Measurements from ENCODE around the gene ZNF697.
"Not testable (repeated sequence)": the region's sequence is repeated elsewhere in the genome, so short reads cannot be mapped to it uniquely, and the experiment has no call there.

The ZNF697 gene

DNA sequence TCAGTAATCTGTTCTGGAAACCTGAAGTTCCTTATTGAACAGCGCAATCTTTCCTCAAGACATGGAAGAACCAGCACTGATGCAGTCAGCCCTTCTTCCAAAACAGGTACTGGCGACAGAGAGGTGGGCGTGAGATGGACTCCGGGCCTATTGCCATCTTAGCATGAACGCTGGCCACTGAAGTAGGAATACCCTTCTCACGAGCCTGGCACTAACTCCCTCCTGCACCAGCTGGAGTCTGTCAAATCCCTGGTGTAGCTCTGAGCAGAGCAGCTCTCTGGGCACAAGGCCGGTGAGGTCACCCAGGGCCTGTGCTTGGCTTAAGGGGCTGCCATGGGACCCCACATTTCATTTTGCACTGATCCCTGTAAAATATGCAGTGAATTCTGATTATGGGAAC, 33.0 kb downstream of the ZNF697 start:
- not testable (repeated sequence) for H3K9me3 ChIP-seq (ENCODE audit: control insufficient read depth, insufficient read depth, low read depth, low read length); H3K4me3 ChIP-seq (ENCODE audit: low read depth, low read length); H3K27ac ChIP-seq (ENCODE audit: low read depth, low read length); H3K9ac ChIP-seq (ENCODE audit: low read length); H3K36me3 ChIP-seq (ENCODE audit: control insufficient read depth, insufficient read depth, low read length); H3K4me1 ChIP-seq (ENCODE audit: control insufficient read depth, insufficient read depth, low read length); H3K27me3 ChIP-seq (ENCODE audit: control insufficient read depth, insufficient read depth, low read length)

DNA sequence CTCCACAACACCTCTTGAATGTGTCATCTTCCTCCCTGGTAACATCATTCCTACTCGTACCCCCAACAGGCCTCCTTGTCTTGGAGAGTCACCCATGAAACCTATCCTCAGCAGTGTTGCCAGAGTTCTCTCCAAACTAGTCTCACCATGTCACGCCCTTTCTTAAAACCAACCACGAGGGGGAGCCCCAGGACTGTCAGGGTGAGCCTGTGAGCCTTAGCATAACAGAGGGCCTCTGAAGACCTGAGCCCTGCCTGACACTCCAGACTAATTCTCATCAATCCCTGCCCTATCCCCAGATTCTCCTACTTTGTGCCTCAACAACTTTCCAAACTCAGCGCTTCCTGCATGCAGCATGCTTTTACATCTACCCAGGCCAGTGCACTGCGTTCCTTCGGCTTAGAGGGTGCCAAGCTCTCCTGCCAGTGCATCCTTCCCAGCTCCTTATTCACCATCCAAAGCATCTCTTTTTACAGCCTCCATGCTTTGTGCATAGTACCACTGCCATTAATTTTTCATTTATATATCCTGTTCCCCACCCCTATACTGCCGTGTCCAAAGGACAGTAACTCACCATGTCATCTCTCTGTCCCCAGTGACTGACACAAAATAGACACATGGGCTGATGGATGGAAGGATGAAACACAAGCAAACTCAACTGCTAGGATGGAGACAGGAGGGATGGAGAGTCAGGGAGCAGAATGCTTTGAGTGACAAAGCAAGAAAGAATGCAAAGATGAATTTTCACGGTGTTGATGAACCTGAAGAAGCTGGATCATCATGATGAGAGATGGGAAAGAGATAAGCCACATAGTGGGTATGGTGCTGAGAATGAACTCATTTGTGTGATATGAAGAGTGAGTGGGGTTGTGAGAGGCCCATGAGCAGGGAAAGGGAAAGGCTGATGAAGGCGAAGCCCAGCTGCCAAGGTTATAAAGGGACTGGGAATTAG, 34.0 kb downstream of the ZNF697 start:
- Histone ChIP-seq H3K4me1 (ENCODE audit: control insufficient read depth, insufficient read depth, low read length) (peaks cover 5% of the 10 kb centered on the region), H3K9ac (ENCODE audit: low read length) (no peak overlapping the region), H3K9me3 (ENCODE audit: control insufficient read depth, insufficient read depth, low read depth, low read length) (no peaks in the 10 kb centered on the region), H3K36me3 (ENCODE audit: control insufficient read depth, insufficient read depth, low read length) (0 out of 2 replicates have a peak, but pooled peaks cover 1% of the 10 kb centered on the region), H3K27me3 (ENCODE audit: control insufficient read depth, insufficient read depth, low read length) (no peaks in the 10 kb centered on the region), H3K4me3 (ENCODE audit: low read depth, low read length) (no peak overlapping the region), H3K27ac (ENCODE audit: low read depth, low read length) (no peak overlapping the region)

DNA sequence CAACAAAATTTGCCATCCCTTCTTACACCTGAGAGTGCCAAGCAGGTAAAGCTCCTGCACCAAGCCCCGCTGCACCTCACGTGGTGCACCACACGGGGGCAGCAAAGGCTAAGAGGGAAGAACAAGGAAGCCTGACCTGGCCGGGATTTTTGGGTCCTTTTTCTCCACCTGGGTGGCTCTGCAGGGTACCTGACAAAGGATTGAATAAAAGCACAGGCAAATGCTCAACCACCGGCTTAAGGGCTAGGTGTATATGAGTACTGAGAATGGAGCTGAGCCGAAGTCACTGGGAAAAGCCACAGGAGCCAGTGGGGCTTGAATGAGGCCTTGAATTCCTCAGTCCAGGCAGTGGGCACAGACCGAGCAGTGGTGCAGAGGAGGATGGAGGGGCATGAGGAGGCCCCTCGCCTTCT, 36.4 kb downstream of the ZNF697 start:
- no peaks in the 10 kb centered on the region for H3K27me3 ChIP-seq (ENCODE audit: control insufficient read depth, insufficient read depth, low read length)
- H3K4me1 ChIP-seq (ENCODE audit: control insufficient read depth, insufficient read depth, low read length) = no peaks in the 10 kb centered on the region; the same call in 1 of the 2 replicates
- no peaks in the 10 kb centered on the region for H3K36me3 ChIP-seq (ENCODE audit: control insufficient read depth, insufficient read depth, low read length)
- H3K27ac ChIP-seq (ENCODE audit: low read depth, low read length) = no peak overlapping the region
- H3K9ac ChIP-seq (ENCODE audit: low read length) = no peak overlapping the region
- H3K4me3 ChIP-seq (ENCODE audit: low read depth, low read length) = no peak overlapping the region
- H3K9me3 ChIP-seq (ENCODE audit: control insufficient read depth, insufficient read depth, low read depth, low read length) = no peaks in the 10 kb centered on the region

DNA sequence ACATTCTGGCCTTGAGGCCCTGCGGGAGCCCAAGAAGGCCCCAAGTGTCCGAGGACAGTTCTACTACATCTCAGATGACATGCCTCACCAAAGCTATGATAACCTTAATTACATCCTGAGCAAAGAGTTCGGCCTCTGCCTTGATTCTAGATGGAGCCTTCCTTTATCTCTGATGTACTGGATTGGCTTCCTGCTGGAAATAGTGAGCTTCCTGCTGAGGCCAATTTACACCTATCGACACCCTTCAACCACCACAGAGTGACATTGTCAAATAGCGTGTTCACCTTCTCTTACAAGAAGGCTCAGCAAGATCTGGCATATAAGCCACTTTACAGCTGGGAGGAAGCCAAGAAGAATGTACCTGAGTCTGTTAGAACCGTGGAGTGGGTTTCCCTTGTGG, 39.2 kb downstream of the ZNF697 start:
- not testable (repeated sequence) for H3K27ac ChIP-seq (ENCODE audit: low read depth, low read length); H3K4me1 ChIP-seq (ENCODE audit: control insufficient read depth, insufficient read depth, low read length); H3K27me3 ChIP-seq (ENCODE audit: control insufficient read depth, insufficient read depth, low read length); H3K36me3 ChIP-seq (ENCODE audit: control insufficient read depth, insufficient read depth, low read length); H3K9me3 ChIP-seq (ENCODE audit: control insufficient read depth, insufficient read depth, low read depth, low read length); H3K4me3 ChIP-seq (ENCODE audit: low read depth, low read length); H3K9ac ChIP-seq (ENCODE audit: low read length)

DNA sequence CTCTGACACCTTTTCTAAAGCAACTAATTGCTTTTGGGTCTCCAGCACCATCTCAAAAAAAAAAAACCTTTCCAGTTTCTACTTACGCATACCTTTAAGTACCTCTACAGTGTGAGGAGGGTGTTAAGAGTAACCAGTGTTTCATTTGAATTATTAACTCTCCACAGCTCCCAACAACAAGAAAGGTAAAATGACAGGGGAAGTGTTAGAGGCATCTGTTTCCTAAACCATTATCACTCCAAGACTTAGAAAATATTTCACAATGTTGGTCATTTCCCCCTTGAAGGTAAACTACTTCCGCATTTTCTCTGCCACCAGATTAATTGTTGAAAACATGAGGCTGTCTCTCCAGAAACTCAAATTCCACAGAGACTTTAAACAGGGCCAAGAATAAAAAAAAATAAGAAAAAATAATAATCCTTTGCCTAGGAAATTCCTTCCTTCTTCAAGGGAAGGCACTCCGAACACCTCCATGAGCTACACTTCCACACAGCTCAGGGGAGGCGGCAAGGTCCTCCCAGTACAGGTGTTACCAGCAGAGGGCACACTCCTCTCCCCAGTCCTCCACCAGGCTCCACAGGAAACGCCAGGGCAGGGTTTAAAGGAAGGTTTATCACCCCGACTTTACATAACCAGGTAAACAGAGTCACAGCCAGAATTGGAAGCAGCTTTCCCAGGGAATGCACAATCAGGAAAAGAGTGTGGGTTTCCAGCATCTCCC, 40.8 kb downstream of the ZNF697 start:
- H3K9me3 ChIP-seq (ENCODE audit: control insufficient read depth, insufficient read depth, low read depth, low read length); H3K27me3 ChIP-seq (ENCODE audit: control insufficient read depth, insufficient read depth, low read length); H3K9ac ChIP-seq (ENCODE audit: low read length); H3K4me1 ChIP-seq (ENCODE audit: control insufficient read depth, insufficient read depth, low read length); H3K4me3 ChIP-seq (ENCODE audit: low read depth, low read length); H3K27ac ChIP-seq (ENCODE audit: low read depth, low read length); H3K36me3 ChIP-seq (ENCODE audit: control insufficient read depth, insufficient read depth, low read length): not testable (repeated sequence)

DNA sequence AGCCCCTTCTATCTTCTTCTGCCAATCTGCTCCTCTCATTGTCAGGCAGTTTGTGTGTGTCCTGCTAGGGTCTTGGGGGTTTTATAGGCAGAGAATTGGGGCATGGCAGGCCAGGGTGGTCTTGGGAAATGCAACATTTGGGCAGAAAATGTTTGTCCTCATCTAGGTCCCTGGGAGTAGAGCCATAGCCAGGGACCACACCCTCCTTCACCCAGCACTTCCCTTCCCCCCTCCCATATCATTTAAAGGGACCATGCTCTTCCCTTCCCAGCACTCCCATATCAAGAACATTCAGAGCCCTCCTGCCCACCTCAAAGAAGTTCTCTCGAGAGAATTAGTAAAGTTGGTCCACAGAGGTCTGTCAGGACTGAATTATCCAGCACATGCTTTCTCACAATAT, 41.7 kb downstream of the ZNF697 start:
- H3K4me1 ChIP-seq (ENCODE audit: control insufficient read depth, insufficient read depth, low read length) = no peaks in the 10 kb centered on the region
- H3K9ac ChIP-seq (ENCODE audit: low read length) = no peak overlapping the region
- no peak overlapping the region for H3K27ac ChIP-seq (ENCODE audit: low read depth, low read length)
- H3K4me3 ChIP-seq (ENCODE audit: low read depth, low read length) = no peak overlapping the region
- H3K9me3 ChIP-seq (ENCODE audit: control insufficient read depth, insufficient read depth, low read depth, low read length) = no peaks in the 10 kb centered on the region
- H3K36me3 ChIP-seq (ENCODE audit: control insufficient read depth, insufficient read depth, low read length) = no peaks in the 10 kb centered on the region
- no peaks in the 10 kb centered on the region for H3K27me3 ChIP-seq (ENCODE audit: control insufficient read depth, insufficient read depth, low read length)

DNA sequence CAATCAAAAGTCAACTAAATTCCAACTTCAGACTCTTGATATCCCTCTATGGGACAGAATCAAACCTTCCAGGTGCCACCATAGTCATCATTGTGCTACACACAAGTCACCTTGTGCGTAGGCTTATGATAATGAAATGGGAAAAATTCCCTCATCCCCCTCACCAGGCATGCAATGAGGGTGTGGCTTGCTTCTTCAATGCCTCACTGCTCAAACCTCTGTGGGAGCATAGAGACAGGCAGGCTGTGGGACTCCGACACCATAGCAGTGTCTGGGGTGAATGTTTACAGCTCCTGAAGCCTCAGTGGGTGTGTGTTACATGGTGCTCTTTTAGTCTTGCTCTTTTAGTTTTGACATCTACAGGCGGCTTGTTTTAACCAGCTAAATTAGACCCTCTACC, 42.4 kb downstream of the ZNF697 start:
- no peaks in the 10 kb centered on the region for H3K36me3 ChIP-seq (ENCODE audit: control insufficient read depth, insufficient read depth, low read length)
- no peaks in the 10 kb centered on the region for H3K9me3 ChIP-seq (ENCODE audit: control insufficient read depth, insufficient read depth, low read depth, low read length)
- H3K4me1 ChIP-seq (ENCODE audit: control insufficient read depth, insufficient read depth, low read length) = no peaks in the 10 kb centered on the region
- no peaks in the 10 kb centered on the region for H3K27me3 ChIP-seq (ENCODE audit: control insufficient read depth, insufficient read depth, low read length)
- no peak overlapping the region for H3K27ac ChIP-seq (ENCODE audit: low read depth, low read length)
- no peak overlapping the region for H3K9ac ChIP-seq (ENCODE audit: low read length)
- no peak overlapping the region for H3K4me3 ChIP-seq (ENCODE audit: low read depth, low read length)

DNA sequence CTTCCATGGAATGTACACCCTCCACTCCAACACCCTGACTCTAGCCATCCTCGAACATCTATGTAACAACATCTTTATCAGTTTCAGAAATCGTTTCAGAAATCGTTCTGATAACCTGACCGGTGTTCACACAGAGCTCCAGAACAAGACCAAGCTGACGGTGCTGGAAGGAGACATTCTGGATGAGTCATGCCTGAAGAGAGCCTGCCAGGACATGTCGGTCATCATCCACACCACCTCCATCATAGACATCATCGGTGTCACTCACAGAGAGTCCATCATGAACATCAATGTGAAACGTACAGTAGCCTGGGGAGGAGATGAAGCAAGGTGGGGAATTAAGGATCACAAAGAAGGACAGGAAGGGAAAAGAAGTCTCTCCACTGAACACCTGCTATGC, 43.0 kb downstream of the ZNF697 start:
- not testable (repeated sequence) for H3K27ac ChIP-seq (ENCODE audit: low read depth, low read length); H3K36me3 ChIP-seq (ENCODE audit: control insufficient read depth, insufficient read depth, low read length); H3K9me3 ChIP-seq (ENCODE audit: control insufficient read depth, insufficient read depth, low read depth, low read length); H3K4me3 ChIP-seq (ENCODE audit: low read depth, low read length); H3K4me1 ChIP-seq (ENCODE audit: control insufficient read depth, insufficient read depth, low read length); H3K27me3 ChIP-seq (ENCODE audit: control insufficient read depth, insufficient read depth, low read length); H3K9ac ChIP-seq (ENCODE audit: low read length)

DNA sequence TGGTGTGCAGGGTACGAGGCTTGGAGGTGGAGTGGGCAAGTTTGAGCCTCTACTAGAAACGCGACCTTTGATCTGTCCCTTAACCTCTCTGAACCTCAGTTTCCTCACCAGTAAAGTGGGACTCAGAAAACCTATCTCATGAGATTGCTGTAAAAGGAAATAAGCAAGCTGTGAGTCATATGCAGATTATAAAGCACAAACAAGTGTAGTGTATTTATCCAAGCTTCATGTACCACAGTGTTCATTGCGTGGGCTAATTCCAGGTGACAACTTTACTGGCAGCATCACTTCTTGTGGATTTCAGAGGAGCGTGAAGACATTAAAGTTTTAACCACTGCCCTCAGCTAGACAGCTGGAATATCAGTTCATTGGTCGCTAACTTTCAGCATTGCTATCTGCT, 44.4 kb downstream of the ZNF697 start:
- H3K27ac ChIP-seq (ENCODE audit: low read depth, low read length) = no peak overlapping the region
- H3K4me3 ChIP-seq (ENCODE audit: low read depth, low read length) = no peak overlapping the region
- no peaks in the 10 kb centered on the region for H3K4me1 ChIP-seq (ENCODE audit: control insufficient read depth, insufficient read depth, low read length)
- H3K9me3 ChIP-seq (ENCODE audit: control insufficient read depth, insufficient read depth, low read depth, low read length) = no peaks in the 10 kb centered on the region
- no peak overlapping the region for H3K9ac ChIP-seq (ENCODE audit: low read length)
- no peaks in the 10 kb centered on the region for H3K36me3 ChIP-seq (ENCODE audit: control insufficient read depth, insufficient read depth, low read length)
- no peaks in the 10 kb centered on the region for H3K27me3 ChIP-seq (ENCODE audit: control insufficient read depth, insufficient read depth, low read length)

DNA sequence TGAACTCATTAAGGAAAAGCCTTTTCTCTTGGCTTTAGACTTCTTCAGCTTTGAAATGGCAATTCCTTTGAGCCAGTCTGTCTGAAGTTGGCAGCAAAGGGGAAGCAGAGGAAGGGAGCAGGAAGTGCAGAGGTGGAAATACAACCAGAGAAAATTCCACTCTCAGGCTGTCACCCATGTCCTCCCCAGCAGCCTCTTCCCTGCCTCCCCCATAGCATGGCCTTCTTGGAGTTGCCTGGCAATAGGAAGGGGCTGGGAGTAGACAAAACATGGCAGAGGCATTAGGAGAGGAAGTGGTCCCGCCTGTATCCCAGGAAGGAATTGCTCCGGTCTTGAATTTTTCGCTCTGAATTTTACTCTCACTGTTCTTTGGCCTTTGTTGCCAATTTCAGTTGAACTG, 44.8 kb downstream of the ZNF697 start:
- not testable (repeated sequence) for H3K27ac ChIP-seq (ENCODE audit: low read depth, low read length); H3K27me3 ChIP-seq (ENCODE audit: control insufficient read depth, insufficient read depth, low read length); H3K9ac ChIP-seq (ENCODE audit: low read length); H3K36me3 ChIP-seq (ENCODE audit: control insufficient read depth, insufficient read depth, low read length); H3K4me3 ChIP-seq (ENCODE audit: low read depth, low read length); H3K9me3 ChIP-seq (ENCODE audit: control insufficient read depth, insufficient read depth, low read depth, low read length); H3K4me1 ChIP-seq (ENCODE audit: control insufficient read depth, insufficient read depth, low read length)

DNA sequence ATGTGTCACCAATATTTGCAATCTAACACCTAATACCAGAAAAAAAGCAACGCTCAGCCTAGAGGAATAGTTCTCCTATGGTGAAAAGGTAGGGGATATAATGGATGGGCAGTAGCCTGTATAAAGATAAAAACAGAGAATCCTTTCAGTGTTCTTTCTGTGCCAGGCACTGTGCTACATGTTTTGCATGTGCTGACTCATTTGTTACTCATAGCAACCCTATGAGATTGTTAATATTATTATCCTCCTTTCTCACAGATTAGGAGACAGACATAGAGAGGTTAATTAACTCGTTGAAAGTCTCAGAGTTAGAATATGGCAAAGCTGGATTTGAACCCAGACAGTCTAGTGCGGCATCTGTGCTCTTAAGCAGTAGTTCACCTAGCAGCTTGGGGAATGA, 45.3 kb downstream of the ZNF697 start:
- H3K4me3 ChIP-seq (ENCODE audit: low read depth, low read length); H3K27ac ChIP-seq (ENCODE audit: low read depth, low read length); H3K27me3 ChIP-seq (ENCODE audit: control insufficient read depth, insufficient read depth, low read length); H3K4me1 ChIP-seq (ENCODE audit: control insufficient read depth, insufficient read depth, low read length); H3K36me3 ChIP-seq (ENCODE audit: control insufficient read depth, insufficient read depth, low read length); H3K9ac ChIP-seq (ENCODE audit: low read length); H3K9me3 ChIP-seq (ENCODE audit: control insufficient read depth, insufficient read depth, low read depth, low read length): not testable (repeated sequence)
